Lung (tissue), 12 donors: ENCODE results near the gene WDR3. TPM values are rescaled to one million over a fixed set of nuclear protein-coding genes. Genes with fewer than 3 reads are reported as not detected.

Experiments used
- ATAC-seq: fragments of 200-7000 bp; cut with Tn5 transposase; one replicate; pipeline ENCODE4 v1.9.1; 2020; ENCODE audit warnings: moderate number of reproducible peaks; ENCODE audit not compliant: insufficient read depth, low FRiP score
- DNase-seq, 3 donors: peaks; one replicate each; pipeline ENCODE4 v3.0.0-alpha.2; 2013 to 2017
- H3K27ac ChIP-seq, 2 donors: one replicate each; pipeline ENCODE4 v1.5.1; 2013; ENCODE audit warnings: mild to moderate bottlenecking in 2 of 2, moderate library complexity in 2 of 2, control low read depth in 1 of 2, inconsistent platforms in 1 of 2, low read depth in 1 of 2, low read length in 1 of 2
- H3K27me3 ChIP-seq, 3 donors: one replicate each; pipeline ENCODE4 v1.5.1; 2013; ENCODE audit warnings: low read length in 2 of 3; ENCODE audit not compliant: control insufficient read depth in 3 of 3, insufficient read depth in 3 of 3
- H3K36me3 ChIP-seq, 4 donors: one replicate each; pipeline ENCODE4 v1.5.1; 2013; ENCODE audit warnings: low read length in 4 of 4, mild to moderate bottlenecking in 1 of 4, moderate library complexity in 1 of 4; ENCODE audit not compliant: control insufficient read depth in 4 of 4, insufficient read depth in 4 of 4
- H3K4me1 ChIP-seq, 5 donors: one replicate each; pipeline ENCODE4 v1.5.1; 2013; ENCODE audit warnings: low read length in 5 of 5, mild to moderate bottlenecking in 2 of 5, moderate library complexity in 1 of 5; ENCODE audit not compliant: control insufficient read depth in 5 of 5, insufficient read depth in 5 of 5
- H3K4me3 ChIP-seq: one replicate; pipeline ENCODE4 v1.5.1; 2013; ENCODE audit warnings: mild to moderate bottlenecking, control low read depth, moderate library complexity
- H3K9ac ChIP-seq, 2 donors: one replicate each; pipeline ENCODE4 v1.5.1; 2013; ENCODE audit warnings: low read length in 2 of 2, control low read depth in 1 of 2; ENCODE audit not compliant: insufficient read depth in 1 of 2
- H3K9me3 ChIP-seq, 4 donors: one replicate each; pipeline ENCODE4 v1.5.1; 2013; ENCODE audit warnings: low read length in 3 of 4, mild to moderate bottlenecking in 1 of 4, moderate library complexity in 1 of 4; ENCODE audit not compliant: control insufficient read depth in 4 of 4, insufficient read depth in 3 of 4
- WGBS, 2 donors: extraction: QIAGEN DNeasy Blood & Tissue Kit; methylation state at CpG; one replicate each; pipeline ENCODE4 v1.1.7; 2013; 5-methylcytosine and 5-hydroxymethylcytosine counted together
- polyA plus RNA-seq, 2 donors: library from polyadenylated mRNA; stranded (reverse); fragments of 200-250 nt; gene quantifications; one replicate each; pipeline ENCODE4 v1.2.1, GENCODE V29; 2013
- total RNA-seq, 2 donors: library from RNA; depleted of rRNA in 1 of 2; stranded (reverse); fragments of >200 nt in 1 of 2; gene quantifications; one replicate each; pipeline ENCODE4 v1.2.1, GENCODE V29; 2014 to 2021
- TF ChIP-seq, protein P1 (sequence below): IDR thresholded peaks from 2 replicates; pipeline ENCODE4 v1.5.1; 2012; ENCODE audit warnings: mild to moderate bottlenecking; ENCODE audit errors: control extremely low read depth, extremely low read depth
- donor health status: control.
- donor health status: control.
- donor health status: Bipolar disorder and iron deficiency.
- donor health status: healthy.
- donor health status: DM: yes; HTN: yes; CAD: no.

The WDR3 gene
- total and polyA plus RNA-seq, 4 donors = 2.8 to 19.8 (median 17.5) TPM

DNA sequence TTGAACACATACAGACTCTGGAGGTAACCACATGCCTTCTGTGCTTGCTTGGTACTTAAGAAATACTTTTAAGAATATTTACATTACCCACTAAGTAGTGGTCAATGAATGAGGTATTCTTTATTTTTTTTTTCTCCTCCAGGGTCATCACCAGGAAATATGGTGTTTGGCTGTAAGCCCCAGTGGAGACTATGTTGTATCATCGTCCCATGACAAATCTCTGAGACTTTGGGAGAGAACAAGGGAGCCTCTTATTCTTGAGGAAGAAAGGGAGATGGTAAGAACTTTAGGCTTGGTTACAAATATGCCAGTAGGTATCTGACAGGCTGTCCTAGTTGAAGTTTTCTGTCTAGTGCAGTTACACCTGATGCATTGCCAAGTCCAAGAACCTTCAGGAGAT, 22.8 kb downstream of the WDR3 start:
- no peak overlapping the region for H3K27ac ChIP-seq
- TF ChIP-seq, protein P1, sequence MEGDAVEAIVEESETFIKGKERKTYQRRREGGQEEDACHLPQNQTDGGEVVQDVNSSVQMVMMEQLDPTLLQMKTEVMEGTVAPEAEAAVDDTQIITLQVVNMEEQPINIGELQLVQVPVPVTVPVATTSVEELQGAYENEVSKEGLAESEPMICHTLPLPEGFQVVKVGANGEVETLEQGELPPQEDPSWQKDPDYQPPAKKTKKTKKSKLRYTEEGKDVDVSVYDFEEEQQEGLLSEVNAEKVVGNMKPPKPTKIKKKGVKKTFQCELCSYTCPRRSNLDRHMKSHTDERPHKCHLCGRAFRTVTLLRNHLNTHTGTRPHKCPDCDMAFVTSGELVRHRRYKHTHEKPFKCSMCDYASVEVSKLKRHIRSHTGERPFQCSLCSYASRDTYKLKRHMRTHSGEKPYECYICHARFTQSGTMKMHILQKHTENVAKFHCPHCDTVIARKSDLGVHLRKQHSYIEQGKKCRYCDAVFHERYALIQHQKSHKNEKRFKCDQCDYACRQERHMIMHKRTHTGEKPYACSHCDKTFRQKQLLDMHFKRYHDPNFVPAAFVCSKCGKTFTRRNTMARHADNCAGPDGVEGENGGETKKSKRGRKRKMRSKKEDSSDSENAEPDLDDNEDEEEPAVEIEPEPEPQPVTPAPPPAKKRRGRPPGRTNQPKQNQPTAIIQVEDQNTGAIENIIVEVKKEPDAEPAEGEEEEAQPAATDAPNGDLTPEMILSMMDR = no peak
- ATAC-seq = no peak

DNA sequence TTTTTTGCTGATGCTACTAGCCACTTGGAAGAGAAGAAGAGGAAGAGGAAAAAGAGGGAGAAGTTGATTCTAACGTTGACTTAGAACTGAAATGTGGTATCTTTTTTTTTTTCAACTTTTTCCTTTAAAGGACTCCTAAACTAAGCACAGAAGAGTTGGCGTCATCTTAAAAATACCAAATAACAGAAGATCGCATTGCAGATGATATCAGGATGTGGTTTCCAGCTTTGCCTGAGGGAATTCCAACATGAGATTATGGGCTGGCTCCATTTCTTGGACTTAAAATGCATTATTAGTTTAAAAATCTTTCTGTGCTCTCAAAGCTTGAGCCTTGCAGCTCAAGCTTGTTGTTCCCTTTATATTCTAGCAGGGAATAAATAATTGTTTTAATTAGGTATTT, 29.8 kb downstream of the WDR3 start:
- 79% methylated on average over 3 of the region's 3 CpGs for WGBS, 2 donors
- TF ChIP-seq, protein P1 = no peak

More for the DNA sequence above, 22.8 kb downstream of the WDR3 start:
- no peak overlapping the region for H3K4me3 ChIP-seq
- no peaks in the 10 kb centered on the region for H3K27me3 ChIP-seq
- no peak for DNase-seq
- no peaks in the 10 kb centered on the region for H3K9me3 ChIP-seq
- H3K9ac ChIP-seq = no peak overlapping the region
- H3K4me1 ChIP-seq = no peaks in the 10 kb centered on the region
- peaks cover 15 to 59% (median 31%) of the 10 kb centered on the region in 4 donors for H3K36me3 ChIP-seq
- WGBS, 2 donors = 93 to 96% methylated on average over 1 of the region's 1 CpG

DNA sequence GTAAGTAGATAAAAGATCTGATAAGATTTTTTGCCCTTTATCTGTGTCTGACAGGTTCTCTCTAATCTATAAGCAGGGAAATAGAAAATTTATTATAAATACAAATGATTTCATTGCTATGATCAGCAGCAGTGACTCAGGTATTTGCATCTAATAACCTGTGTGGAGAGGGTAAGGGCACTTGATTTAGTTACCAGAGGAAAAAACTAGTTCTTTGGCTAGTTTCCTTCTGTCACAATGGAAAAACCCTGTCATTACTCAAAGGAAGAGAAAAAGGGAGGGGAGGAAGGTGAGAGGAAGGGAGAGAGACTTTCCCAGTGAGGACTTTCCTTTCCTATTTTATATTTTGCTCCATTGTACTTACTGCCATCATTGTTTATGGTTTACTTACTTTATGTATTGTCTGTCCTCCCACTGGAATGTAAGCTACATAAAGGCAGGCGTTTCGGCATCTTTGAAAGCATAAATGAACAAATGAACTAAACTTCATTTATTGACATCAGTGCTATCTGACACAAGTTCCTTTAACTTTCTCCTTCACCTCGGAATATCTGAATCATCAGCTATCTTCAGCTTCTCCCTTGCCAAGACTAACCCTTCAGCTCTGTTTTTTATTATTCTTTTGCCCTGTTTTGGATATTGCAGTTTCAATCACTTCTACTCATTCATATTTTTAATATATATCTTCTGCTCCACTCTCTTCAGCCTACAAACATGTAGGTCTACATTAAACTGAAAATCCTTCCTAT, 34.9 kb downstream of the WDR3 start:
- 84 to 96% methylated on average over 3 of the region's 3 CpGs for WGBS, 2 donors
- Histone ChIP-seq H3K9me3 (no peaks in the 10 kb centered on the region), H3K4me3 (no peak overlapping the region), H3K4me1 (peaks cover 0 to 6% (median 0%) of the 10 kb centered on the region in 5 donors), H3K27ac (no peak overlapping the region), H3K9ac (no peak overlapping the region), H3K36me3 (peaks cover 4 to 7% (median 6%) of the 10 kb centered on the region in 4 donors), H3K27me3 (no peaks in the 10 kb centered on the region)
- DNase-seq (no peak), ATAC-seq (no peak)
- TF ChIP-seq, protein P1 = no peak

More for the DNA sequence above, 29.8 kb downstream of the WDR3 start:
- Histone ChIP-seq H3K9ac (no peak overlapping the region), H3K9me3 (no peaks in the 10 kb centered on the region), H3K27ac (no peak overlapping the region), H3K36me3 (peaks cover 7 to 34% (median 17%) of the 10 kb centered on the region in 4 donors), H3K4me1 (no peaks in the 10 kb centered on the region), H3K4me3 (no peak overlapping the region), H3K27me3 (no peaks in the 10 kb centered on the region)
- DNase-seq (no peak), ATAC-seq (no peak)
